HG02678 (cell line): ENCODE results near the gene TRPM2.

Source experiments
- ATAC-seq: cut with Tn5 transposase; IDR thresholded peaks from one replicate; pipeline ENCODE4 v1.9.1; 2021; ENCODE audit warnings: mild to moderate bottlenecking, moderate library complexity; ENCODE audit not compliant: unreplicated experiment

TRPM2 gene

DNA sequence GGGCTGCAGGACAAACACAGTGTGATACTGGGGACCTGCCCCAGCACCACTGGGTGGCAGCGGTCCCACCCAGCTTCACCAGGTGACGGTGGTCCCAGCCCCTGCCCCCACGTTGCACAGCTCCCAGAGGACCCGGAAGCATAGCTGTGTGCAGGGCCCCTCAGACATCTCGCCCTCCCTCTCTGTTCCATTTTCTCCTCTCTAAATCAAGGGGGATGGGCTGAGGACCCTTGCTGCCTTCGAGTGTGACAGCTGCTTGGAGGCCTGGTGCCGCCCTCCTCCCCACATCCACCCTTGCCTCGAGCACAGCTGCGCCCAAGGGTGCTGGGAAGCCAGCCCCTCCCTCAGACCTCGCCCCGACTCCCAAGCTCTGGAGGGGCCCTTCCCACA, 85.8 kb downstream of the TRPM2 start:
- no peak for ATAC-seq

DNA sequence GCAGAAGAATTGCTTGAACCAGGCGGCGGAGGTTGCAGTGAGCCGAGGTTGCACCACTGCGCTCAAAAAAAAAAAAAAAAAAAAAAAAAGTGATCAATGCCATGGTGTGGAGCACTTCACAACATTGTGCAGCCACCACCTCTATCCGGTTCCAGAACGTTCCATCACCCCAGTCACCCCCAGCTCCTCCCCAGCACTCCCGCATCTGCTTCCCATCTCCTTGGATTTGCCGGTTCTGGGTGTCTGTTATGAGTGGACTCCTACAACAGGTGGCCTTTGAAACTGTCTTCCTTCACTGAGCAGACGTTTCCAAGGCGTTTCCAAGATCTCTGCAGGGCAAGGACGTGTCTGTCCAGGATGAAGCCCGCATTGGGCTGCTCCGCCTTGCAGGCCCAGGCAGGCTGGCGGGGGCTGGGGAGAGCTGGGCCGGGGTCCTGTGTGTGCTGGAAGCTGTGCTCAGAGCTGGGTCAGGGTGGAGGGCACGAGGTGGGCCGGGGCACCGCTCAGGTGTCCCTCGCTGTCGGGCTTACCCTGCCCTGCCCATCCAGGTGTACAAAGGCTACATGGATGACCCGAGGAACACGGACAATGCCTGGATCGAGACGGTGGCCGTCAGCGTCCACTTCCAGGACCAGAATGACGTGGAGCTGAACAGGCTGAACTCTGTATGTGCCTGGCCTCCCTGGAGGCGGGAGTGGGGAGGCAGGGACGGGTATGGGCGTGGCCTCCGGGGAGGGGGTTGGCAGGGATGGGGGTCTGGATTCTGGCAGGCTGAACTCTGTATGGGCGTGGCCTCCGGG, 87.0 kb downstream of the TRPM2 start:
- ATAC-seq: no peak

DNA sequence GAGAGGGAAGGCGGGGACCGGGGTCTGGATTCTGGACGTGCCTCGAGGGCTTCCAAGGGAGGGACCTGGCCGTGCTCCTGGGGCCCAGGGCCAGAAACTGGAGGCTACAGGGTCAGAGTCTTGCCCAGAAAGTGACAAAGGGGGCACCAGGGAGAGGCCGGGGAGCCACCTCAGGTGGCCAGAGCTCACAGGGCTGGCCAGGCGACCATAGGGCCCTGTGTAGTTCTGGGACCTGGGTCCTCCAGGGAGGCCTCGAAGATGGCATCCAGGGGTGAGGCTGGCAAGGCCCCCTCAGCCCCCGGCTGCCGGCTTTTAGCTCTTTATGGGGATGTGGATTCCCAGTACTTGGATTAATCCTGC, 87.6 kb downstream of the TRPM2 start:
- no peak for ATAC-seq

DNA sequence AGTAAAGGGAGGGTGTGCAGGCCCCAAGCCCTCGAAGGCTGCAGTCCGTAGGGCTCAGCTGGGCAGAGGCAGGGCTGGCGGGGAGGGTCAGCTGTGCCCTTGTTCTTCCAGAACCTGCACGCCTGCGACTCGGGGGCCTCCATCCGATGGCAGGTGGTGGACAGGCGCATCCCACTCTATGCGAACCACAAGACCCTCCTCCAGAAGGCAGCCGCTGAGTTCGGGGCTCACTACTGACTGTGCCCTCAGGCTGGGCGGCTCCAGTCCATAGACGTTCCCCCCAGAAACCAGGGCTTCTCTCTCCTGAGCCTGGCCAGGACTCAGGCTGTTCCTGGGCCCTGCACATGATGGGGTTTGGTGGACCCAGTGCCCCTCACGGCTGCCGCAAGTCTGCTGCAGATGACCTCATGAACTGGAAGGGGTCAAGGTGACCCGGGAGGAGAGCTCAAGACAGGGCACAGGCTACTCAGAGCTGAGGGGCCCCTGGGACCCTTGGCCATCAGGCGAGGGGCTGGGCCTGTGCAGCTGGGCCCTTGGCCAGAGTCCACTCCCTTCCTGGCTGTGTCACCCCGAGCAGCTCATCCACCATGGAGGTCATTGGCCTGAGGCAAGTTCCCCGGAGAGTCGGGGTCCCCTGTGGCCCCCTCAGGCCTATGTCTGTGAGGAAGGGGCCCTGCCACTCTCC, 88.3 kb downstream of the TRPM2 start:
- no peak for ATAC-seq

DNA sequence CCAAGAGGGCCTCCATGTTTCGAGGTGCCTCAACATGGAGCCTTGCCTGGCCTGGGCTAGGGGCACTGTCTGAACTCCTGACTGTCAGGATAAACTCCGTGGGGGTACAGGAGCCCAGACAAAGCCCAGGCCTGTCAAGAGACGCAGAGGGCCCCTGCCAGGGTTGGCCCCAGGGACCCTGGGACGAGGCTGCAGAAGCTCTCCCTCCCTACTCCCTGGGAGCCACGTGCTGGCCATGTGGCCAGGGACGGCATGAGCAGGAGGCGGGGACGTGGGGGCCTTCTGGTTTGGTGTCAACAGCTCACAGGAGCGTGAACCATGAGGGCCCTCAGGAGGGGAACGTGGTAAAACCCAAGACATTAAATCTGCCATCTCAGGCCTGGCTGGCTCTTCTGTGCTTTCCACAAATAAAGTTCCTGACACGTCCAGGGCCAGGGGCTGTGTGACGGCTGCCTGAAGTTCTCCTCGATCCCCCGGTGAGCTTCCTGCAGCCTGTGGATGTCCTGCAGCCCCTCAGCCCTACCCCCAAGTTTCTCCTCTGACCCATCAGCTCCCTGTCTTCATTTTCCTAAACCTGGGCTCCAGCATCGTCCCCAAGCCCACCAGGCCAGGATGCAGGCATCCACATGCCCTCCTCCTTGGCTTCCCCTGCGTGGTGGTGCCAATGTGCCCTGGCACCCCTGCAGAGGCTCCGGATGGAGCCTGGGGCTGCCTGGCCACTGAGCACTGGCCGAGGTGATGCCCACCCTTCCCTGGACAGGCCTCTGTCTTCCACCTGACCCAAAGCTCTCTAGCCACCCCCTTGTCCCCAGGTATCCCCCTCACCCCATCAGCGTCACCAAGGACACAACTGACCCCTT, 89.1 kb downstream of the TRPM2 start:
- no peak for ATAC-seq

DNA sequence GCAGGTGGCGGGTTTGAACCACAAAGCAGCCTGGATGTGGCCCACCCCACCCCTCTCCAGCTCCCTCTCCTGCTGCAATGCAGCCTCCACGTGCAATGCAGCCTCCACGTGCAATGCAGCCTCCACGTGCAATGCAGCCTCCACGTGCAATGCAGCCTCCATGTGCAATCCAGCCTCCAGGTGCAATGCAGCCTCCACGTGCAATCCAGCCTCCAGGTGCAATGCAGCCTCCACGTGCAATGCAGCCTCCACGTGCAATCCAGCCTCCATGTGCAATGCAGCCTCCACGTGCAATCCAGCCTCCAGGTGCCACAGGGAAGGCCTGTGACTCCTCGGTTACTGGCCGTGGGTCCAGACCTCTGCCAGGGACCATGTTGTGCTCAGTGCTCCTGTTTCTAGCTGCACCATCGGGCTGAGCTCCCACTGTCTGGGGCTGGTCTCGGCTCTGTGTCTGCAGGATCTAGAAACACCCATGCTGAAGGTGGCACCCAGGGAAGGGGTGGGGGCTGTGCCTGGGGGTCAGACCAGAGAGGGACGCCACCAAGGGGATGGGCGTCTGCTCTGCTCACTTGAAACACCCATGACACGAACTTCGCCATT, 90.0 kb downstream of the TRPM2 start:
- no peak for ATAC-seq

DNA sequence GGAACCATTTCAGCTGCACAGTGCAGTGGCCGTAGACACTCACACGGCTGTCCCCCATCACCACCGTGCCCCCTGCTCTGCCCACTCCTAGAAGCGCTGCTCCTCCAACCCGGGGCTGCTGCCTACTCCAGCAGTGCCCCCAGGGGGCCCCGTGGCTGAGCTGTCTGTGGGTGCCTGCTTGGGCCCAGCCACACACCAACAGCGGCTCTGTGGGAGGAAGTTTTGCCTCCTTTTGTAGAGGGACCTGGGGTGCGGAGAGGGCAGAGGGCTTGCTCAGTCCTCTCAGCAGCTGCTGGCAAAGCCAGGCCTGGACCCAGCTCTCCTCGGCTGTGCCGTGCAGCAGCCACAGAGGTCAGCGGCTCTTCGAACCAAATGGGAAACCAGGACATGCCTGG, 90.5 kb downstream of the TRPM2 start:
- no peak for ATAC-seq

DNA sequence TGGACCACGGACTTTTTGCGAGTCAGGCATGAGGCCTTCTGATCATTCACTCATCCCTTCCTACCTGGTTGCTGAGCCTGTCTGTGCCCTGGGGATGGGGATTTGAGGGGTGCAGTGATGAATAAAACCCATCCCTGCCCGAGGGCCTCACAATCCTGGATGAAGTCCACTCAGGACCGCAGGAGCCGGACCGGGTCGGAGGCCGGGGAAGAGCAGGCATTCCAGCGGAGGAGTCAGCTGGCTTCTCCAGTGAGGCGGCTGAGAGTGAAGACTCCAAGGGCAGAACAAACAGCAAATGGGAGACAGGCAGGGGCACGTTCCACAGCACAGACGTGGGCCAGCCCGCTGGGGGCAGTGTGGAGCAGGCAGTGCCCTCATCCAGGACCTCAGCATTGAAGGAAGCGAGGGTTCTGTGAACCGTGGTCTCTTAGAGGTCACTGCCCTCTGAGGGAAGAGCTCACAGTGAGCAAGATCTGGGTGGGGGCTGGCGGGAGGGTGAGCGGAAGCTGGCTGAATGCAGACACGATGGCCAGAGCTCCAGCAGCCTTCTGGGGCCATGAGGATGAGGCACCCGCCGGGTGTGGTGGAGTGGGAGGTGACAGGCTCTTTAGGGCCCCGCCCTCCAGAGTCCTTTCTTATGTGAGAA, 91.0 kb downstream of the TRPM2 start:
- ATAC-seq: no peak

DNA sequence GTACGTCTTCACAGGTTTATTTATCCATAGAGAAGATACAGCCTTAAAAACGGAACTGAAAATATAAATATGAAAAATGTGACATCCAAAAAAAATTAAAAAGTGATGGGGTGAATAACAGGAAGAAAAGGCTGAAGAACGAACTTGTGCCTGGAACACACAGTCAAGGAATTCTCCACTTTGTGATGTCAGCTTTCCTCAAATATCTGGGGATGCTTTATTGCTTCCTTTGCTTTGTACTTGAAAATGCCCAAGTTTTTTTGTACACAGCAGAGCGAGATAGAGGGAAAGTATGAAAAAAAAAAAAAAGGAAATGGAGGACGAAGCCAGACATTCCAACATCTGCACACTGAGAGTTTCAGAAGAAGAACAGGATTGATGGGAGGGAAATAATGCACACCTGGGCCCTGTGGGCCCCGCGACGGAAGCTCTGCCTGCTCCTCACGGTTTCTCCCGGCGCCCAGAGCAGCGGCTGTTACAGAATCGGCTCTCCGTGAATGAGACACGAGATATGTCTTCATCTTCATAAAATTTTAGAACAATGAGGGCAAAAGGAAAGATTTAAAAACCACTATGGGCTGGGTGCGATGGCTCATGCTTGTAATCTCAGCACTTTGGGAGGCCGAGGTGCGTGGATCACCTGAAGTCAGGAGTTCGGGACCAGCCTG, 91.9 kb downstream of the TRPM2 start:
- ATAC-seq: no peak

DNA sequence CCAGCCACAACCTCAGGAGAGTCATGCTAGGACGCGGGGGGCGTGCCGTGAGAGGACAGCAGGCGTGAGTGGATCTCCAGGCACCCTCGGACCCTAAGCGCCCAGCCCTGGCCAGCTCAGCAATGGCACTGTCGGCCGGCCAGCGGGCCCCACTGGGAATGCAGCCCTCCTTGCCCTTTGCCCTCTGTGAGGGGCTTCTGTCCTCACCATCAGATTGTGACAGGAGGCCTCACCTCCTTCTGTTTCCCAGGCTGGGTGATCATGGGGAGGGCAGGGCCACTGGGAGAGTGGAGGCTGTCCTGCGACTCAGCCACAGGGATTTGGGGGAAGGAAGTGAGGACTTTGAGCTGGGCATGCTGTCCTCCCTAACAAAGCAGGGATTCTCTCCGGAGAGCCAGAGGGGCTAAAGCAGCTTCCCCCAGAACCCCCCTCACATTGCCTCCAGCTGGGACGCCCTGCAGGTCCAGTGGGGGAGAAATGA, 95.3 kb downstream of the TRPM2 start:
- no peak for ATAC-seq

DNA sequence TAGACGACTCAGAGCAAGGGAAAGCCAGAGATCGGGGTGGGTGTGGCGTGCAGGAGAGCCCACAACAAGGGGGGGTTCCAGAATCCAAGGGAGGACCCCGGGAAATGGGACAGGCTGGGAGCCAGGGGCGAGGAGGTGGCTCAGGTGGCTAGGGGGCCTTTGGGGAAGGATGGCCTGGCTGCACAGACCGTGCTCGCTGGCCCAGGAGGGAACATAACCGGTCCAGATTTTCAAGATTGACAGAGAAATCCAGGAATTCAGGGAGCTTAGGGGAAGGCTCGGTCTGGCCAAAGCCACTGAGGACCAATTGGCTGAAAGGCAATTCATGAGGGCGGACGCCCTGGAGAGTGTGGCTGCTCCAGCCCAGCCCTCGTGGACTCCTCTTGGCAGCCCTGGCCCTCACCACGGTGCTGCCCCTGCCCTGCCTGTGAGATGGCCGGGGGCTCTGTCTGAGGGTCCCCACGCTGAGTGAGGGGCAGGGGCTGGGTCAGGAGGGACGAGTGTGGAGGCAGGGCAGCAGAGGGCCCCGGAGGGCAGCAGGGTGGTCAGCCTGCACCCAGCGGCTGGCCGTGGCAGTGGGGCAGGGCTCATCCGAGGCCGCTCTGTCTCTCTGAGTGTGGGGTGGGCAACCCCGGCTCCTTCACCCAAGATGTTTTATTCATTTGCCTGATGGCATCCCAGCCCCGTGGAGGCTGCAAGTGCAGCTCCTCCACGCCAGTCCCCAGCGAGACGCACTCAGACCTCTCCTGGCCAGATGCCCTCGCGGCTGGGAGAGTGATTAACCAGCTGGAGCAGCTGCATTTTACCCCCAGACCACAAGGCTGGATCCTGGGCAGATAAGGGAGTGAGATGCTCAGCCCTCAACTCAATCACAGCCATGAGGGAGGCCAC, 96.3 kb downstream of the TRPM2 start:
- ATAC-seq: no peak

DNA sequence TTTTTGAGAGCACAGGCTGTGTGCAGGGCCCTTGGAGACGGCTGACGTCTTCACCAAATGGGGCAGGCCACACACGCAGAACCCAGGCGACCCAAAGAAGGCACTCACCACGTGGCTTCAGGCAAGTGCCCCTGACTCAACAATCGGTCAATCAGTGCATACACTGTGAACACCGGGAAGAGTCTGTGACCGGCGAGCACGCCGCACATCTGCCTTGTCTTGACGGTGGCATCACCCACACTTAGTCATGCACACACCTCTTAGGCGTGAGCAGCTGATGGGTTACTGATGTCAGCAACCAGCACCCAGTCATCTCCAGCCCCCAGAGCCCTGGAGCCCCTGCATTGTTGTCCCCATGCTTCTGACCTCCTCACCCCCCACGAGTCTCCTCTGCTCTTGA, 97.0 kb downstream of the TRPM2 start:
- ATAC-seq: no peak

DNA sequence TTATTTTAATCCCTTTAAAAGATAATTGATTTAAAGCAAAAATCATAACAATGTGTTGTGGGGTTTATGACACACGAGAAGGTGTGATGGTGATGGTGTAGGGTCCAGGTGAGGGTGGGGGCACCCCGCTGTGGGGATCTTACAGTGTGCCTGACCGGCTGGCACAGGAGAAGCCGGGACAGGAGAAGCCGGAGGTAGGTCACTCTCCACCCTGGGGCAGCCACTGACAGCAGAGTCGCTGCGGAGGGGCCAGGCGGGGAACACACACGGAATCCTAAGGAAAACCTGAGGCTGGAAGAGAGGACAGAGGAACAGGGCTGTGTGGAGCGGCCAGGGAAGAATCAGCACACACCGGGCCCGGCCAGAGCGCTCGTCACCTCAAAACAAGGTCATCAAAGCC, 97.6 kb downstream of the TRPM2 start:
- ATAC-seq: no peak

DNA sequence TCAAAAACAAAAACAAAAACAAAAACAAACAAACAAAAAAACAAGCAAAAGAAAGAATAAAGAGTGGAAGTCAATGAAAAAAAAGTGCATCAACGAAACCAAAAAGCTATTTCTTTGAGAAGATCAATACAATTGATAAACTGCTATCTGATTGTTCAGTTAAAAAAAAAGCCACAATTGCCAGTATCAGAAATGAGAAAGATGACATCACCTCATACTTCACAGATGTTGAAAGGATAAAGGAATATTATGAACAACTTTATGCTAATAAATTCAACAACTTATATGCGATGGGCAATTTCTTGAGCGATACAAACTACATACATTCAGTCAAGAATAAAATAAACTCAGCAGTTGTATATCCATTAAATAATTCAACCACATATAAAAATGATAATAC, 99.7 kb downstream of the TRPM2 start:
- ATAC-seq: no peak

DNA sequence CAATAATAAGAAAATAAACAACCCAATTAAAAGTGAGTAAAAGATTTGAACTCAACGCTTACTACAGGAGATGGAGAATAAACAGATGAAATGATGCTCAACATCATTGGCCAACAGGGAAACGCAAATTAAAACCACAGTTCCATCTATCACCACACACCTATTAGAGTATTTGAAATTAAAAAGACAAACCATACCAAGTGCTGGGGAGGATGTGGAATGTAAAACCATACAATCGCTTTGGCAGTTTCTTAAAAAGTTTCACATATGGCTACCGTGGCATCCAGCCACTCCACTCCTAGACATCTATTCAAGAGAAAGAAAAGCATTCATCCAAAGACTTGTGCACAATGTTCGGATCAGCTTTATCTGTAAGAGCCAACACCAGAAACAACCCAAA, 100.6 kb downstream of the TRPM2 start:
- ATAC-seq: no peak

DNA sequence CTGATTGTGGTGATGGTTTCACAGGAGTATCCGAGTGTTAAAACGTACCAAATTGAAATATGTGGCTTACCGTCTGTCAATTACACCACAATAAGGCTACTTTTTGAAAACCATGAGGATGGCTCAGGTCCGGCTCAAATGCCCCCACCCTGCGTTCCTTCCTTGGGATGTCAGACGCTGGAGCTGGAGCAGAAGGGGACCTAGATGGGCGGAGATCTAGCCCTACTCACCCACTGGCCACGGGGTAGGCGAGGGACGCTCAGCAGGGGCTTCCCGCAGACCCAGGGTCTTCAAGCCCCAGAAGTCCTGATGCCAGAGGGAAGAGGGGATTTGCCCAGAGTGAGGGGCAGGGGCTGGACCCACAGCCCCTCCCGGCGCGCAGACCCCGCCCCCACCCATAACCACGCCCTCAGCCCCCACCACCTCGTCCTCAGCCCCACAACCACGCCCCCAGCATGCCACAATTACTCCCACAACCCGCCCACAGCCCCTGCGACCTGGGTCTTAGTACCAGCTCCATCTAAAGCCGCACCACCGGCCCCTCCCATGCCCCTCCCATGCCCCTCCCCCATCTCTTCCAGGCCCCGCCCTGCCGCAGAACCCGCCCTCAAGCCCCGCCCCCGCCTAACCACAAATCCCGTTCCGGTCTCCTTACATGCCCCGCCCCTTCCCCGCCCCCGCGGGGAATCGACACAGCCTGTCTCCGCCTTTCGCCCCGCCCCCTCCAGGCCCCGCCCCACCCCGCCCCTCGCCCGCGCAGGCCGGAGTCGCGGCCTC, 101.5 kb downstream of the TRPM2 start, which contains the start of gene LRRC3:
Gene LRRC3, plus strand, starts transcription at position 764 of the 777 bp plus-strand sequence. CDS start 1,135 bp downstream, outside the sequence.
- ATAC-seq: peak; percentile 54

DNA sequence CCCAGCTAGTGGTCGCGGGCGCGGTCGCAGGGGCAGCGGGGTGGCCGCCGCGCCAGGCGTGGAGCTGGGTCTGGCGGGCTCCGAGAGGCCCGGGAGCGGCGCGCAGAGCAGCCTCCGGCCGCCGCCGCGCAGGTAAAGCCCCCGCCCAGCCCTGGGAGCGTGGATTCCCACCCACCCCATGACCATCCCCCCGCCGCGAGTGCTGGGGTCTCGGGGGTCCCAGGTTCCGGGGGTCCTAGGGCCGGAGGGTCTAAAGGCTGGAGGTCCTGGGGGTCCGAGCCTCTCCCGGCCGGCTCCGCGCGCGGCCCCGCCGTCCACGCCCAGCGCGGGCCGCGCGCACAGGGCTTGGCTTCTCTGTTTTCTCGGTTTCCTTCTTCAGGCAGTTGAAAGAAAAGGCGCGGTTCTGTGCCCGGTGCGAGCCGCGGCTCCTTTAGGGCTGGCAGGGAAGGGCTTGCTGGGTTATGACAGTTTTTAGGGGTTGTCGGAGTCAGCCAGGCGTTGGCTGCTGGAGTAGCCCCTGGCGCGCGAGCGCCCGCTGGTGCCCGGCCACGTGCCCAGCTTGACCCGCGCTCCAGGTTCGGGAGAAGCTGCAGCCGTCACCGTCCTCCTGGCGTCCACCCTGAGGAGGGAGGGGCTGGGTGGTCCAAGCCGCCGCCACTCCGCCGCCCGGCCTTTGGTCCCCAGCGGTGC, 102.2 kb downstream of the TRPM2 start:
- ATAC-seq: peak; percentile 38
